ENCODE data around the gene F2RL1.
A peak's percentile ranks its signal among the peaks of the same experiment; 100 is the strongest.
"Not testable (repeated sequence)": the region's sequence is repeated elsewhere in the genome, so short reads cannot be mapped to it uniquely, and the experiment has no call there.

Gene F2RL1

GRCh38 chr5:76850543-76851145 lies 31.8 kb downstream of the F2RL1 start:
- TF ChIP-seq GATA1 (IDR thresholded peaks at IDR 0.05; ENCODE audit: low read depth, low read length) (no peak), POLR2A (IDR thresholded peaks at IDR 0.05; ENCODE audit: low read length) (no peak)

GRCh38 chr5:76851728-76852369 lies 33.0 kb downstream of the F2RL1 start:
- no peak for DNase-seq
- TF ChIP-seq POLR2A (IDR thresholded peaks at IDR 0.05; ENCODE audit: low read length) (no peak), GATA1 (IDR thresholded peaks at IDR 0.05; ENCODE audit: low read depth, low read length) (no peak)

More at GRCh38 chr5:76850543-76851145, 31.8 kb downstream of the F2RL1 start:
- no peak for DNase-seq

- no peak for DNase-seq
- no peak for TF ChIP-seq POLR2A (IDR thresholded peaks at IDR 0.05; ENCODE audit: low read length)
- no peak for TF ChIP-seq GATA1 (IDR thresholded peaks at IDR 0.05; ENCODE audit: low read depth, low read length)
Measured at GRCh38 chr5:76852772-76853171, 33.9 kb downstream of the F2RL1 start.

GRCh38 chr5:76853741-76854140 lies 34.9 kb downstream of the F2RL1 start:
- DNase-seq, result not testable (repeated sequence)

GRCh38 chr5:76854644-76855043 lies 35.8 kb downstream of the F2RL1 start:
- no peak for DNase-seq
- TF ChIP-seq GATA1 (IDR thresholded peaks at IDR 0.05; ENCODE audit: low read depth, low read length), result no peak
- TF ChIP-seq POLR2A (IDR thresholded peaks at IDR 0.05; ENCODE audit: low read length), result no peak

- DNase-seq, result peak in 1 of 2 experiments; percentile 30
Measured at GRCh38 chr5:76855501-76855900, 36.7 kb downstream of the F2RL1 start.

- peak in 1 of 2 experiments; percentile 26 for DNase-seq
- TF ChIP-seq POLR2A (IDR thresholded peaks at IDR 0.05; ENCODE audit: low read length) (no peak), GATA1 (IDR thresholded peaks at IDR 0.05; ENCODE audit: low read depth, low read length) (no peak)
Measured at GRCh38 chr5:76855961-76856360, 37.1 kb downstream of the F2RL1 start.

- peak in 1 of 2 experiments; percentile 19 for DNase-seq
Measured at GRCh38 chr5:76856800-76857199, 38.0 kb downstream of the F2RL1 start.

GRCh38 chr5:76859591-76860247 lies 40.9 kb downstream of the F2RL1 start:
- TF ChIP-seq POLR2A (IDR thresholded peaks at IDR 0.05; ENCODE audit: low read length) (no peak), GATA1 (IDR thresholded peaks at IDR 0.05; ENCODE audit: low read depth, low read length) (no peak)
- no peak for DNase-seq

- TF ChIP-seq GATA1 (IDR thresholded peaks at IDR 0.05; ENCODE audit: low read depth, low read length) (no peak), POLR2A (IDR thresholded peaks at IDR 0.05; ENCODE audit: low read length) (no peak)
- DNase-seq, result no peak
Measured at GRCh38 chr5:76861612-76862011, 42.8 kb downstream of the F2RL1 start.

- TF ChIP-seq POLR2A (IDR thresholded peaks at IDR 0.05; ENCODE audit: low read length) (no peak), GATA1 (IDR thresholded peaks at IDR 0.05; ENCODE audit: low read depth, low read length) (no peak)
- no peak for DNase-seq
Measured at GRCh38 chr5:76863001-76863400, 44.2 kb downstream of the F2RL1 start.

GRCh38 chr5:76866503-76866902 lies 47.7 kb downstream of the F2RL1 start:
- no peak for DNase-seq
- no peak for TF ChIP-seq POLR2A (IDR thresholded peaks at IDR 0.05; ENCODE audit: low read length)
- no peak for TF ChIP-seq GATA1 (IDR thresholded peaks at IDR 0.05; ENCODE audit: low read depth, low read length)

- TF ChIP-seq POLR2A (IDR thresholded peaks at IDR 0.05; ENCODE audit: low read length) (no peak), GATA1 (IDR thresholded peaks at IDR 0.05; ENCODE audit: low read depth, low read length) (no peak)
- no peak for DNase-seq
Measured at GRCh38 chr5:76867038-76867437, 48.2 kb downstream of the F2RL1 start.

- peak; percentile 73 to 85 for DNase-seq
- TF ChIP-seq GATA1 (IDR thresholded peaks at IDR 0.05; ENCODE audit: low read depth, low read length) (no peak), POLR2A (IDR thresholded peaks at IDR 0.05; ENCODE audit: low read length) (no peak)
Measured at GRCh38 chr5:76867827-76868693, 49.2 kb downstream of the F2RL1 start.
